GM12891 (cell line): ENCODE data around the gene WBP1.

ENCODE experiments used
- PAX5 ChIP-seq: IDR thresholded peaks from 2 replicates; pipeline ENCODE4 v1.6.1; 2011; ENCODE audit warnings: low read length, moderate library complexity, mild to moderate bottlenecking; ENCODE audit not compliant: insufficient read depth, severe bottlenecking
- POLR2A ChIP-seq: IDR thresholded peaks from 2 replicates; pipeline ENCODE4 v1.6.1; 2011; ENCODE audit warnings: low read depth, low read length, control low read depth
- POLR2AphosphoS5 ChIP-seq: IDR thresholded peaks from 2 replicates; pipeline ENCODE4 v1.6.1; 2011; ENCODE audit warnings: low read depth, low read length, control low read depth
- POU2F2 ChIP-seq: IDR thresholded peaks from 2 replicates; pipeline ENCODE4 v1.6.1; 2011; ENCODE audit warnings: low read depth, mild to moderate bottlenecking, control low read depth, low read length, moderate library complexity
- SPI1 ChIP-seq: IDR thresholded peaks from 2 replicates; pipeline ENCODE4 v1.6.1; 2011; ENCODE audit warnings: low read depth, low read length, control low read depth
- TAF1 ChIP-seq: IDR thresholded peaks from 2 replicates; pipeline ENCODE4 v1.6.1; 2011; ENCODE audit warnings: low read depth, low read length, control low read depth

GRCh38 chr2:74426181-74426758, 32.0 kb upstream of the WBP1 start:
- TF ChIP-seq POLR2A (no peak), POLR2AphosphoS5 (no peak), PAX5 (no peak), TAF1 (no peak), SPI1 (no peak), POU2F2 (no peak)
